Omental fat pad (tissue), 4 donors: ENCODE measurements around the gene FLT3LG. TPM values are rescaled to one million over a fixed set of nuclear protein-coding genes. Genes with fewer than 3 reads are reported as not detected.
A peak's percentile ranks its signal among the peaks of the same experiment; 100 is the strongest.

Experiments
- ATAC-seq: fragments of 150-250 bp; one replicate; pipeline ENCODE4 v1.9.1; 2016; ENCODE audit warnings: mild to moderate bottlenecking, moderate library complexity; ENCODE audit not compliant: low FRiP score
- DNase-seq: peaks from one replicate; pipeline ENCODE4 v3.0.0-alpha.2; 2019; ENCODE audit warnings: low spot score
- total RNA-seq, 4 donors: library from RNA; depleted of rRNA; stranded (reverse); fragments of >200 nt; gene quantifications; one replicate each; pipeline ENCODE4 v1.1.0, GENCODE V29; 2016
- TF ChIP-seq, protein P1 (sequence below), 3 donors: fragments of 450-650 bp; IDR thresholded peaks; one replicate each; pipeline ENCODE4 v1.5.1; 2016 to 2017; ENCODE audit warnings: antibody characterized with exemption in 3 of 3, mild to moderate bottlenecking in 3 of 3, moderate library complexity in 2 of 3

Gene FLT3LG
- total RNA-seq, 4 donors from 2014 or later: 2.3 to 11.2 (median 2.6) TPM

DNA sequence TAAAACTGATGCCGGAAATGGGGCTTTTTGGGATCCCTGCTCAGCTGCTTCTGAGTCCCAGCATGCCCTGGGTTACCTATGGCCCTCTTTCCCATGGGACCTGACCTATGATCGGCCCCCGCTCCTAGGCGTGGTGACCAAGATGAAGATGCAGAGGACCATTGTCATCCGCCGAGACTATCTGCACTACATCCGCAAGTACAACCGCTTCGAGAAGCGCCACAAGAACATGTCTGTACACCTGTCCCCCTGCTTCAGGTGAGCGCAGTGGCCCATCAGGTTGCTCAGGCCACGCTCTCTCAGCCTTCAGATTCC lies 23.7 kb downstream of the FLT3LG start:
- TF ChIP-seq, protein P1, sequence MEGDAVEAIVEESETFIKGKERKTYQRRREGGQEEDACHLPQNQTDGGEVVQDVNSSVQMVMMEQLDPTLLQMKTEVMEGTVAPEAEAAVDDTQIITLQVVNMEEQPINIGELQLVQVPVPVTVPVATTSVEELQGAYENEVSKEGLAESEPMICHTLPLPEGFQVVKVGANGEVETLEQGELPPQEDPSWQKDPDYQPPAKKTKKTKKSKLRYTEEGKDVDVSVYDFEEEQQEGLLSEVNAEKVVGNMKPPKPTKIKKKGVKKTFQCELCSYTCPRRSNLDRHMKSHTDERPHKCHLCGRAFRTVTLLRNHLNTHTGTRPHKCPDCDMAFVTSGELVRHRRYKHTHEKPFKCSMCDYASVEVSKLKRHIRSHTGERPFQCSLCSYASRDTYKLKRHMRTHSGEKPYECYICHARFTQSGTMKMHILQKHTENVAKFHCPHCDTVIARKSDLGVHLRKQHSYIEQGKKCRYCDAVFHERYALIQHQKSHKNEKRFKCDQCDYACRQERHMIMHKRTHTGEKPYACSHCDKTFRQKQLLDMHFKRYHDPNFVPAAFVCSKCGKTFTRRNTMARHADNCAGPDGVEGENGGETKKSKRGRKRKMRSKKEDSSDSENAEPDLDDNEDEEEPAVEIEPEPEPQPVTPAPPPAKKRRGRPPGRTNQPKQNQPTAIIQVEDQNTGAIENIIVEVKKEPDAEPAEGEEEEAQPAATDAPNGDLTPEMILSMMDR (IDR thresholded peaks at IDR 0.05): no peak
- no peak for ATAC-seq
- no peak for DNase-seq

DNA sequence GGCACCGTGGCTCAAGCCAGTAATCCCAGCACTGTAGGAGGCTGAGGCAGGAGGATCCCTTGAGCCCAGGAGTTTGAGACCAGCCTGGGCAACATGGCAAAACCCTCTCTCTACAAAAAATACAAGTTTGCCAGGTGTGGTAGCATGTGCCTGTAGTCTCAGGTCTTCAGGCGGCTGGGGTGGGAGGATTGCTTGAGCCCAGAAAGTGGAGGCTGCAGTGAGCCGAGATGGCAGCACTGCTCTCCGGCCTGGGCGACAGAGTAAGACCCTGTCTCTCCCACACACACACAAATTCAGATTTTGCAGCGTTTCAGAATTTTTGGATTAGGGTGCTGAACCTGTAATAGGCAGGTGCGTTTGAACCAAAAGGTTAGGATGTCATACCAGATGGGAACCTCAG lies 24.5 kb downstream of the FLT3LG start:
- TF ChIP-seq, protein P1 (IDR thresholded peaks at IDR 0.05): no peak
- ATAC-seq (no peak), DNase-seq (no peak)

DNA sequence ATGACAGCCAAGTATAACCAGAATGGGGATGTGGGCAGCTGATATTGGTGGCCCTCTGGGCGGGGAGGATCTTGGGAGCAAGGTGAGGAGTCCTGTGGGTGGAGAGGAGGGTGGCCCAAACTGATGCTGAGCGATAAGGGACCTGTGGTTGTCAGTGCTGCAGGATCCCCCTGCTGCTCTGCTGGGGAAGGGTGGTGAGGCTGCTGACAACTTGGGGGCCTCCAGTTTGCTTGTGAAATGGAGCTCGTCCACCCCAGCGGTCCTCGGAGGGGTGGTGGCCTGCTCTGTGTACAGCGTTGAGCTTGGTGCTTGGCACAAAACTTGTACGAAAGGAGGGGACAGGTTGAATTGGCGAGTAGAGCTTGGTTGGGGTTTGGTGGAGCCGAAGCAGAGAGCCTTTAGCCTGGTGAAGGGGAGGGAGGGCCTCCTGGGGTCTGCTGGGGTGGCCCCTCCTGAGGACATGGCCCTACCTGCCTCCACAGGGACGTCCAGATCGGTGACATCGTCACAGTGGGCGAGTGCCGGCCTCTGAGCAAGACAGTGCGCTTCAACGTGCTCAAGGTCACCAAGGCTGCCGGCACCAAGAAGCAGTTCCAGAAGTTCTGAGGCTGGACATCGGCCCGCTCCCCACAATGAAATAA lies 25.1 kb downstream of the FLT3LG start:
- DNase-seq: no peak

DNA sequence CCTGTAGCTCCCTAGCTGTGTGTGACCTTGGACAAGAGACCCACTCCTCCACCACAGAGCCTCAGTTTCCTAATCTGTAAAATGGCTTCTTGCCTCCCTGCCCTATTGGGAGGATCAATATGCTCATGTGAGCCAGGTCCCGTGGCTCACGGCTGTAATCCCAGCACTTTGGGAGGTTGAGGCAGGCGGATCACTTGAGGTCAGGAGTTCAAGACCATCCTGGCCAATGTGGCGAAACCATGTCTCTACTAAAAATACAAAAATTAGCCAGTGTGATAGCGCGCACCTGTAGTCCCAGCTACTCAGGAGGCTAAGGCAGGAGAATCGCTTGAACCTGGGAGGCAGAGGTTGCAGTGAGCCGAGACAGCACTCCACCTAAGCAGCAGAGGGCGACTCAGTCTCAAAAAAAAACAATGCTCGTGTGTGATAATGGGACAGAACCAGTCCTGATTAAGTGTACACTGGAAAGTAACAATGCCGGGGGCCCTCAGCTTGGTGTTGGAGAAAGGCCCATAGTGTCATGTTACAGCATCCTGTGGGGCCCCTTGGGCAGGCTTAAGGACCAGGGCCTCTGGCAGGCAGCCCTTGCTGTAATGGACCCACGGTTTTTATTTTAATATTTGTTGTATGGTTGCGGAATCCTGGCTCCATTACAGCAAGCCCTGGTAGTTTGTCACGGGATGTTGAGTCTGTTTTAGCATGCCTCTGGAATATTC lies 29.0 kb downstream of the FLT3LG start:
- no peak for ATAC-seq
- TF ChIP-seq, protein P1 (IDR thresholded peaks at IDR 0.05): peak in 1 of 3 donors; percentile 2
- DNase-seq: no peak

More for the DNA sequence above, 25.1 kb downstream of the FLT3LG start:
- TF ChIP-seq, protein P1 (IDR thresholded peaks at IDR 0.05): no peak
- ATAC-seq: no peak

DNA sequence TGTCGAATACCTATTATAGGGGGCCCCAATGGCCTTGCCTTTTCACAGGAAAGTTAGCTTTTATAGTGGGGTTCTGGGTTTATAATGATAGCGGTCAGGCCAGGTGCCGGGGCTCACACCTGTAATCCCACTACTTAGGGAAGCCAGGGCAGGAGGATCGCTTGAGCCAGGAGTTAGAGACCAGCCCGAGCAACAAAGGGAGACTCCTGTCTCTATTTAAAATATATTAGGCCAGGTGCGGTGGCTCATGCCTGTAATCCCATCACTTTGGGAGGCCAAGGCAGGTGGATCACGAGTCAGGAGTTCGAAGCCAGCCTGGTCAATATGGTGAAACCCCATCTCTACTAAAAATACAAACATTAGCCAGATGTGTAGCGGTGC lies 29.6 kb downstream of the FLT3LG start:
- TF ChIP-seq, protein P1 (IDR thresholded peaks at IDR 0.05): no peak
- ATAC-seq (no peak), DNase-seq (no peak)

DNA sequence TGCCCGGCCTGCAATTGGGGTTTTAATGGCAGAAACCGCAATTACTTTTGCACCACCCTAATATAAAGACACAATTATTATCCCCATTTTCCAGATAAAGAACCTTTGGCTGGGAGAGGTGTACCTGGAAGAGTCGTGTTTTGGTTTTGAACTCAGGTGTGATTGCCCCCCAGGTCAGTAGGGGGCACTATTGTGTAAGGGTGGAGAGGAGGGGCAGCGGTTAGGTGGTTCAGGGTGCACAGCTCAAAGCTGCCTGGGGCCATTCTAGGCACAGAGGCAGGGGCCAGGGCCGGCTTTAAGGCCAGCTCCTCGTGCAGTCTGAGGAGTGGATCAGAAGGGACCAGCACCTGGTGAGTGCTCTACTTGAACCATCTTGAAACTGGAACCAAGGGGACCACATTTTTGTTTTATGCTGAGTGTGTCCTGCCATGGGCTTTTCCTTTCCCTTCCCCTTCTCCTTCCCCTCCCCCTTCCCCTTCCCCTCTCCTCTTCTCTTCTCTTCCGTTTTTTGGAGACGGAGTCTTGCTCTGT lies 32.6 kb downstream of the FLT3LG start:
- DNase-seq (no peak), ATAC-seq (no peak)
- TF ChIP-seq, protein P1 (IDR thresholded peaks at IDR 0.05): peak in 1 of 3 donors; percentile 4
